HCT116 (cell line): ENCODE measurements around the gene ALDH5A1.

Experiments used
- EZH2 ChIP-seq: fragments of 200-600 bp; sonication (generic); IDR thresholded peaks from 2 replicates; pipeline ENCODE4 v1.6.1; 2017; ENCODE audit warnings: antibody characterized with exemption, mixed run types
- POLR2A ChIP-seq: IDR thresholded peaks from 2 replicates; pipeline ENCODE4 v1.7.0; 2011; ENCODE audit warnings: borderline replicate concordance; ENCODE audit not compliant: insufficient read depth, insufficient read length; ENCODE audit errors: extremely low read depth

DNA sequence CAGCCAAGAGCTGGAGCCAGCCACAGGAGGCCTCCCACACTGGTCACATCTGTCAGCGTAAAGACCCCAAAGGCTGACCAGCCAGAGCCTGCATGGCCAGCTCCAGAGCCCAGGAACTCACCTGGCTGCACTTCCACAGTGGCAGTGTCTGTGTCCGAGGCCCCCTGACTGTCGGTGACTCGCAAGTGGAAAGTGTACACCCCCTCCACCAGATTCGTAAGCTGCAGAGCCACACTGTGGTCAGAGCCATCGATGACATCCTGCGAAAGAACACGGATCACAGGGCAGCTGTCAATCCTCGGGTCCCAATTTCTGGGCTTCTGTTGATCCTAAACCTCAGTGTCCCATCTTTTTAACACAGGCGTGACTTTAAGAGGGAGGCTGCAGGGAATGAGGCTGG lies 69.3 kb downstream of the ALDH5A1 start:
- TF ChIP-seq EZH2, result no peak
- no peak for TF ChIP-seq POLR2A
